K562 (cell line): ENCODE results near the gene QKI. TPM values are rescaled to one million over a fixed set of nuclear protein-coding genes. Genes with fewer than 3 reads are reported as not detected.

Experiments used
- ATAC-seq: fragments of 200-7000 bp; cut with Tn5 transposase; 3 replicates; pipeline ENCODE4 v1.9.1; 2020; ENCODE audit warnings: moderate library complexity
- BruUV-seq: library from RNA; stranded (reverse); fragments of 400-500 nt; replicated peaks from 2 replicates; lab custom pipeline; 2021; lab: Mats Ljungman, UMichigan
- CTCF ChIA-PET: fragments of 300-600 bp; formaldehyde crosslinking; extraction: SDS; loops from one replicate; lab custom pipeline; 2021; ENCODE audit warnings: low intra/inter-chr PET ratio; lab: Yijun Ruan, JAX
- POLR2A ChIA-PET: fragments of 300-600, 350-650 bp; sonication (Branson Sonifier 250); formaldehyde crosslinking; extraction: SDS; loops from one replicate; lab custom pipeline; 2021; ENCODE audit warnings: antibody characterized with exemption, inconsistent platforms; lab: Yijun Ruan, JAX
- DNase-seq, 4 experiments: peaks; one replicate each; pipeline versions ENCODE4 v3.0.0 to v3.0.0-alpha.2; 2011 to 2018; ENCODE audit warnings: low spot score in 3 of 4, mixed read lengths in 3 of 4; ENCODE audit errors: extremely low read depth in 1 of 4
- FAIRE-seq: peaks from 2 replicates; lab custom pipeline; 2011; peaks lifted over from hg19 to GRCh38; lab: Jason Lieb, UNC
- H2AFZ ChIP-seq: 2 replicates; pipeline ENCODE4 v1.6.0; 2011; ENCODE audit warnings: low read depth, low read length, control low read depth, inconsistent platforms
- H3K27ac ChIP-seq: fragments of 200-600 bp; 3 replicates; pipeline ENCODE4 v1.8.0; 2011; ENCODE audit warnings: low read depth, mild to moderate bottlenecking, control low read depth, inconsistent platforms, low read length, moderate library complexity, mixed read lengths; ENCODE audit errors: extremely low read depth
- H3K27me3 ChIP-seq, 2 experiments: fragments of 300-600 bp in 1 of 2; 2 replicates in 1 of 2; 3 replicates in 1 of 2; pipeline versions ENCODE4 v1.6.0 to v1.8.0; 2011; ENCODE audit warnings: inconsistent platforms in 2 of 2, low read length in 2 of 2, mild to moderate bottlenecking in 1 of 2, mixed read lengths in 1 of 2, moderate library complexity in 1 of 2; ENCODE audit not compliant: control insufficient read depth in 2 of 2, insufficient read depth in 2 of 2
- H3K36me3 ChIP-seq: fragments of 300-600 bp; 3 replicates; pipeline ENCODE4 v1.8.0; 2011; ENCODE audit warnings: mild to moderate bottlenecking, low read length, inconsistent platforms; ENCODE audit not compliant: control insufficient read depth, insufficient read depth
- H3K4me1 ChIP-seq, 2 experiments: fragments of 200-600 bp in 1 of 2; replicated peaks in 1 of 2; 2 replicates in 1 of 2; 3 replicates in 1 of 2; pipeline versions ENCODE4 v1.5.1 to v1.8.0; 2011; ENCODE audit warnings: inconsistent platforms in 2 of 2, low read length in 2 of 2, mild to moderate bottlenecking in 1 of 2, mixed read lengths in 1 of 2, moderate library complexity in 1 of 2; ENCODE audit not compliant: control insufficient read depth in 2 of 2, insufficient read depth in 2 of 2
- H3K4me2 ChIP-seq: 2 replicates; pipeline ENCODE4 v1.6.1; 2011; ENCODE audit warnings: low read length, control low read depth, inconsistent platforms, mixed read lengths; ENCODE audit not compliant: insufficient read depth
- H3K4me3 ChIP-seq: fragments of 200-600 bp; sonication (generic), shearing (Covaris generic); 2 replicates; pipeline ENCODE4 v1.5.1; 2016; ENCODE audit warnings: control low read depth, inconsistent platforms
- H3K79me2 ChIP-seq: fragments of 200-600 bp; 3 replicates; pipeline ENCODE4 v1.8.0; 2011; ENCODE audit warnings: low read length, inconsistent platforms; ENCODE audit not compliant: control insufficient read depth, insufficient read depth
- H3K9ac ChIP-seq, 2 experiments: 2 replicates each; pipeline versions ENCODE4 v1.6.0 to v1.6.1; 2011; ENCODE audit warnings: low read depth in 2 of 2, low read length in 2 of 2, control low read depth in 1 of 2, inconsistent platforms in 1 of 2, mild to moderate bottlenecking in 1 of 2, mixed read lengths in 1 of 2; ENCODE audit not compliant: insufficient read depth in 1 of 2
- H3K9me1 ChIP-seq: one replicate; pipeline ENCODE4 v1.6.0; 2011; ENCODE audit warnings: inconsistent platforms, mild to moderate bottlenecking, low read length, moderate library complexity; ENCODE audit not compliant: control insufficient read depth, insufficient read depth
- H3K9me3 ChIP-seq: replicated peaks from 2 replicates; pipeline ENCODE4 v1.5.1; 2011; ENCODE audit warnings: low read depth, low read length, inconsistent platforms; ENCODE audit not compliant: control insufficient read depth, insufficient read depth
- H4K20me1 ChIP-seq: replicated peaks from 2 replicates; pipeline ENCODE4 v1.6.1; 2011; ENCODE audit warnings: low read length, inconsistent platforms, mixed read lengths; ENCODE audit not compliant: control insufficient read depth, insufficient read depth
- ATF3 ChIP-seq, 2 experiments: fragments of 450-650 bp in 1 of 2; sonication (generic) in 1 of 2; formaldehyde crosslinking in 1 of 2; IDR thresholded peaks in 1 of 2; conservative IDR thresholded peaks in 1 of 2; 2 replicates each; pipeline versions ENCODE4 v1.6.1 to v1.8.1; 2016 to 2023; ENCODE audit warnings: mild to moderate bottlenecking in 2 of 2, moderate library complexity in 2 of 2, inconsistent platforms in 1 of 2, missing genetic modification reagents in 1 of 2
- ATF7 ChIP-seq: fragments of 450-650 bp; IDR thresholded peaks from 2 replicates; pipeline ENCODE4 v1.7.1; 2014; ENCODE audit warnings: mild to moderate bottlenecking, moderate library complexity
- CEBPG ChIP-seq, 3 experiments: fragments of 200-800 bp in 1 of 3; sonication (Bioruptor generic) in 1 of 3; sonication (generic) in 1 of 3; formaldehyde crosslinking in 1 of 3; IDR thresholded peaks in 2 of 3; conservative IDR thresholded peaks in 1 of 3; 2 replicates each; pipeline versions ENCODE4 v1.6.1 to v1.8.0; 2016 to 2022; ENCODE audit warnings: missing compliant biosample characterization in 2 of 3, missing genetic modification characterization in 2 of 3, mild to moderate bottlenecking in 1 of 3, missing genetic modification reagents in 1 of 3
- JUND ChIP-seq, 2 experiments: IDR thresholded peaks; 2 replicates in 1 of 2; 3 replicates in 1 of 2; pipeline ENCODE4 v1.6.1; 2011; ENCODE audit warnings: borderline replicate concordance in 2 of 2, low read depth in 2 of 2, low read length in 2 of 2, improper control_type of control experiment in 1 of 2, missing biosample characterization in 1 of 2, missing genetic modification characterization in 1 of 2, missing genetic modification reagents in 1 of 2
- SMAD2 ChIP-seq: fragments of 150-350 bp; IDR thresholded peaks from 2 replicates; pipeline ENCODE4 v1.6.1; 2014; ENCODE audit warnings: low read depth, mild to moderate bottlenecking, low read length
- ZNF655 ChIP-seq: fragments of 250-450 bp; sonication (Bioruptor Pico); IDR thresholded peaks from 2 replicates; pipeline ENCODE4 v1.5.0; 2021
- WGBS: fragments of 100-300 bp; shearing (Covaris generic); methylation state at CpG from one replicate; pipeline ENCODE4 v1.1.6; 2016; ENCODE audit warnings: low coverage, mixed read lengths; ENCODE audit not compliant: insufficient coverage; ENCODE audit errors: missing lambda C conversion rate; 5-methylcytosine and 5-hydroxymethylcytosine counted together
- in situ Hi-C: fragments of 300-500 bp; cut with MboI; formaldehyde crosslinking; loops from 4 replicates; pipeline ENCODE4 v1.15.0; 2018; ENCODE audit warnings: inconsistent platforms, mixed read lengths
- intact Hi-C: fragments of 100-400 bp; cut with micrococcal nuclease; formaldehyde crosslinking; loops from 2 replicates; pipeline ENCODE4 v1.14.2; 2022
- polyA plus RNA-seq, 8 experiments: library from polyadenylated mRNA; depleted of rRNA in 4 of 8; stranded (reverse) in 5 of 8; unstranded in 3 of 8; fragments of >200 nt; fragmentation: Nextera tagmentation in 2 of 8; fragmentation: Illumina TruSeq in 1 of 8; extraction: Ambion mirVana in 2 of 8; extraction: Trizol in 1 of 8; gene quantifications; 2 replicates each; pipeline versions ENCODE4 v1.2.1 to v1.2.3, GENCODE V29; 2011 to 2014; ENCODE audit warnings: inconsistent platforms in 1 of 8, missing spikeins in 1 of 8
- total RNA-seq, 7 experiments: library from RNA; depleted of rRNA in 6 of 7; stranded (reverse); fragments of >200 nt in 6 of 7; fragmentation: Illumina TruSeq in 2 of 7; extraction: Trizol in 2 of 7; gene quantifications; 2 replicates each; pipeline versions ENCODE4 v1.2.1 to v1.2.3, GENCODE V29; 2011 to 2021; ENCODE audit warnings: low replicate concordance in 1 of 7

Gene QKI
- total and polyA plus RNA-seq, 9 of the 15 experiments (the other 6 are each of a cell fraction or from before 2014, with no cell fraction given): 20.4 to 215 (median 123) TPM

- in situ Hi-C loops: no loop called here
- ATAC-seq: peak; percentile 54; the same call in 2 of the 3 replicates
Observed at GRCh38 chr6:163533443-163533842, 118.9 kb downstream of the QKI start.

More at GRCh38 chr6:163533443-163533842, 118.9 kb downstream of the QKI start:
- Histone ChIP-seq H3K4me1 (peaks cover 2 to 3% of the 10 kb centered on the region in 2 experiments; a peak in 1 of 5 replicates), H3K9ac (no peak overlapping the region), H4K20me1 (peaks cover 15% of the 10 kb centered on the region), H3K79me2 (peaks cover 92% of the 10 kb centered on the region), H3K9me1 (no peaks in the 10 kb centered on the region), H2AFZ (no peak overlapping the region), H3K4me2 (no peak overlapping the region), H3K27me3 (no peaks in the 10 kb centered on the region), H3K4me3 (no peak overlapping the region), H3K36me3 (peaks cover 23% of the 10 kb centered on the region; the same call in 2 of the 3 replicates), H3K27ac (no peak overlapping the region), H3K9me3 (no peaks in the 10 kb centered on the region)
- WGBS: 60% methylated on average over 2 of the region's 2 CpGs
- FAIRE-seq (peak; percentile 32), DNase-seq (peak in 1 of 4 experiments; percentile 28)
- POLR2A ChIA-PET: interaction anchor here (0.7 to 1.1 kb wide), 2 partner anchors 32 to 96 kb away, joined by 3 to 4 read pairs; no protein-coding TSS in a partner anchor
- no TSS peak for BruUV-seq
- TF ChIP-seq CEBPG (CRISPR knock-in tag; IDR thresholded peaks at IDR 0.05) (no peak), CEBPG (tag; conservative IDR thresholded peaks at IDR 0.05 in 1 of 2, IDR thresholded peaks at IDR 0.05 in 1 of 2) (peak in 1 of 2 experiments; percentile 44; a peak in 2 of 4 replicates), JUND (IDR thresholded peaks at IDR 0.05; ENCODE audit: borderline replicate concordance, low read depth, low read length) (peak; percentile 56; the same call in 1 of the 2 replicates), JUND (tag; IDR thresholded peaks at IDR 0.05; ENCODE audit: borderline replicate concordance, low read depth, low read length) (no peak; the same call in 2 of the 3 replicates), ATF7 (peak; percentile 88), SMAD2 (no peak), ZNF655 (CRISPR knock-in tag) (no peak), ATF3 (IDR thresholded peaks at IDR 0.05) (peak; percentile 93), ATF3 (CRISPR knock-in tag; conservative IDR thresholded peaks at IDR 0.05) (no peak)
- CTCF ChIA-PET: no interaction called here
- intact Hi-C loops: no loop called here
